ENCODE data around the gene MX1.
"Not testable (repeated sequence)": the region's sequence is repeated elsewhere in the genome, so short reads cannot be mapped to it uniquely, and the experiment has no call there.

The MX1 gene

GRCh38 chr21:41399246-41399800 lies 26.7 kb upstream of the MX1 start:
- Mint-ChIP-seq H3K27ac (no peak overlapping the region), H3K27me3 (no peaks in the 10 kb centered on the region), H3K36me3 (peaks cover 85% of the 10 kb centered on the region), H3K9me3 (no peaks in the 10 kb centered on the region), H3K4me3 (no peak overlapping the region), H3K4me1 (peaks cover 15% of the 10 kb centered on the region)
- no peak for ATAC-seq

- Mint-ChIP-seq H3K36me3 (peaks cover 86% of the 10 kb centered on the region), H3K27ac (no peak overlapping the region), H3K9me3 (no peaks in the 10 kb centered on the region), H3K4me1 (peaks cover 6% of the 10 kb centered on the region), H3K4me3 (no peak overlapping the region), H3K27me3 (no peaks in the 10 kb centered on the region)
- ATAC-seq = no peak
These were observed 23.8 kb upstream of the MX1 start for GRCh38 chr21:41402231-41402630.

- H3K27ac Mint-ChIP-seq = no peak overlapping the region
- H3K4me3 Mint-ChIP-seq = no peak overlapping the region
These were observed 23.2 kb upstream of the MX1 start for GRCh38 chr21:41402796-41403195.

GRCh38 chr21:41403331-41403730 lies 22.7 kb upstream of the MX1 start:
- Mint-ChIP-seq H3K36me3 (peaks cover 87% of the 10 kb centered on the region), H3K27ac (no peak overlapping the region), H3K4me3 (no peak overlapping the region), H3K27me3 (no peaks in the 10 kb centered on the region), H3K9me3 (no peaks in the 10 kb centered on the region), H3K4me1 (no peaks in the 10 kb centered on the region)
- ATAC-seq = no peak

More at GRCh38 chr21:41402796-41403195, 23.2 kb upstream of the MX1 start:
- no peak for ATAC-seq
- H3K36me3 Mint-ChIP-seq = peaks cover 87% of the 10 kb centered on the region
- H3K4me1 Mint-ChIP-seq = no peaks in the 10 kb centered on the region
- H3K27me3 Mint-ChIP-seq = no peaks in the 10 kb centered on the region
- H3K9me3 Mint-ChIP-seq = no peaks in the 10 kb centered on the region

- no peaks in the 10 kb centered on the region for H3K9me3 Mint-ChIP-seq
- no peak for ATAC-seq
- H3K4me1 Mint-ChIP-seq = no peaks in the 10 kb centered on the region
- no peak overlapping the region for H3K27ac Mint-ChIP-seq
- H3K27me3 Mint-ChIP-seq = no peaks in the 10 kb centered on the region
- no peak overlapping the region for H3K4me3 Mint-ChIP-seq
- peaks cover 88% of the 10 kb centered on the region for H3K36me3 Mint-ChIP-seq
These were observed 22.1 kb upstream of the MX1 start for GRCh38 chr21:41403966-41404365.

DNA sequence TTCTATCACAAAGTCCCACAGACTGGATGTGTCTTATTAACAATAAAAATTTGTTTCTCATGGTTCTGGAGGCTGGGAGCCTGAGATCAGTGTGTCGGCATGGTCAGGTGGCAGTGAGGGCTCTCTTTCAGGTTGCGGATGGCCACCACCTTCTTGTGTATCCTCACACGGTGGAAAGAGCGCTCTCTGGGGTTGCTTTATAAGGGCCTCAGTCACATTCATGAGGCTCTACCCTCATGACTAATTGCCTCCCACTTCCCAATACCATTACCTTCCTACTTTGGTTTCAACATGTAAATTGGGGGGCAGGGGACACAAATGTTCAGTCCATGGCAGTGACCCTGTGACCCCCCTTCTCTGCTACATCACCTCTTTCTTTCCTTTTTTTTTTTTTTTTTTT lies 20.7 kb upstream of the MX1 start:
- Mint-ChIP-seq H3K27me3 (no peaks in the 10 kb centered on the region), H3K36me3 (peaks cover 88% of the 10 kb centered on the region), H3K4me3 (no peak overlapping the region), H3K4me1 (no peaks in the 10 kb centered on the region), H3K27ac (no peak overlapping the region), H3K9me3 (no peaks in the 10 kb centered on the region)
- no peak for ATAC-seq

DNA sequence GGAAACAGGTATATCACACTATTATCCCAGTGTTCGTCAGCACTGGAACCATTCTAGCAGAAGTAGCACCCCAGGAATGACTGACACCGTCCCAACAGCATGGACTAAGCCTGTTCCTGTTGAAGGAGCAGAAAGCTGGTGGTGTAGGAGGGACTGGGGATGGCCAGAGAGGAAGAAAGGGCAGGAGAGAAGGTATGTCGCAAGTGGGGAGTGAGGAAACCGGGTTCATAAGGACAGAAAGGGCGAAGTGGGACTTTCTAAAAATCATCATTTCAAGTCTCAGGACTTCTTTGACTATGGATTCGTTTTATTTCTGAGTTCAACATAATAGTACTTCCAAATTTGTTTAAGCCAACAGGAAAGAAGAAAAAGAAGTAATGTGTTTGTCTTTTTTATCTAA lies 19.7 kb upstream of the MX1 start:
- Mint-ChIP-seq H3K36me3 (peaks cover 88% of the 10 kb centered on the region), H3K27me3 (no peaks in the 10 kb centered on the region), H3K9me3 (peaks cover 6% of the 10 kb centered on the region), H3K4me3 (no peak overlapping the region), H3K4me1 (no peaks in the 10 kb centered on the region), H3K27ac (no peak overlapping the region)
- no peak for ATAC-seq

GRCh38 chr21:41407541-41408460 lies 18.2 kb upstream of the MX1 start:
- ATAC-seq = no peak

GRCh38 chr21:41410361-41410760 lies 15.7 kb upstream of the MX1 start:
- no peak overlapping the region for H3K27ac Mint-ChIP-seq
- H3K27me3 Mint-ChIP-seq = no peaks in the 10 kb centered on the region
- H3K4me3 Mint-ChIP-seq = no peak overlapping the region
- peaks cover 15% of the 10 kb centered on the region for H3K9me3 Mint-ChIP-seq
- ATAC-seq = no peak
- H3K36me3 Mint-ChIP-seq = peaks cover 63% of the 10 kb centered on the region
- no peaks in the 10 kb centered on the region for H3K4me1 Mint-ChIP-seq

More at GRCh38 chr21:41407541-41408460, 18.2 kb upstream of the MX1 start:
- Mint-ChIP-seq H3K4me1 (no peaks in the 10 kb centered on the region), H3K36me3 (peaks cover 76% of the 10 kb centered on the region), H3K27me3 (no peaks in the 10 kb centered on the region), H3K9me3 (peaks cover 6% of the 10 kb centered on the region), H3K4me3 (no peak overlapping the region), H3K27ac (no peak overlapping the region)

DNA sequence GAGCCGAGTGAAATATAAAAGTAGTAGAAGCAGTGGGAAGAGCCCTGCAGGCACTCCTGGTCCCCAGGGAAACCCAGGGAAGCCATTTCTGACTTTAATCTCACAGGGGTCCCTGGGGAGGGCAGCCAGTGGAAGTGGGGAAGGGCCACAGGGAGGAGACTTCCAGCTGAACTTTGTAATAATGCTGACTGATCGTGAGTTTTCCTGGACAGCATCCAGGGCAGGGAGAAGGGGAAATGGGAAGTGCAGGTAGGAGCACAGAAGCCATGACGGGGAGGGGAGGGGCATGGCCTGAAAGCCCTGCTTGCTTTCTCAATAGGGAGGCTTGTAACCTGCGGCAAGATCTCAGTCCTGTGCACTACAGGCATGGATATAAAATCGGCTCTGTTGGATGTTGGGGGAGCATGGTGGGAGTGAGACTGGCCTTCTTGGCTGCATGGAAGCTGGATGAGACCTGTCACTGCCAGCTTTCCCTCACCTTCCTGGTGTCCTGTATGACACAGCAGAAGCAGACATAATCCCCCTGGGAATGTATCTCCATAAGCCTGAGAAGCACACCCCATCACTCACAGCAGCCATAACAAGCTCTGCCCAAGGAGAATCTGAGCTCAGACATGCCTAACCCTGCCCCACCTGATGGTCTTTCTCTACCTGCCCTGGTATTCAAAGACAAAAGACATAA lies 15.1 kb upstream of the MX1 start:
- Mint-ChIP-seq H3K27ac (no peak overlapping the region), H3K9me3 (peaks cover 15% of the 10 kb centered on the region), H3K36me3 (peaks cover 58% of the 10 kb centered on the region), H3K27me3 (no peaks in the 10 kb centered on the region), H3K4me1 (no peaks in the 10 kb centered on the region), H3K4me3 (no peak overlapping the region)
- no peak for ATAC-seq

- Mint-ChIP-seq H3K27ac (no peak overlapping the region), H3K27me3 (no peaks in the 10 kb centered on the region), H3K9me3 (peaks cover 15% of the 10 kb centered on the region), H3K4me1 (no peaks in the 10 kb centered on the region), H3K36me3 (peaks cover 52% of the 10 kb centered on the region), H3K4me3 (no peak overlapping the region)
- ATAC-seq = no peak
These were observed 14.5 kb upstream of the MX1 start for GRCh38 chr21:41411449-41412089.

DNA sequence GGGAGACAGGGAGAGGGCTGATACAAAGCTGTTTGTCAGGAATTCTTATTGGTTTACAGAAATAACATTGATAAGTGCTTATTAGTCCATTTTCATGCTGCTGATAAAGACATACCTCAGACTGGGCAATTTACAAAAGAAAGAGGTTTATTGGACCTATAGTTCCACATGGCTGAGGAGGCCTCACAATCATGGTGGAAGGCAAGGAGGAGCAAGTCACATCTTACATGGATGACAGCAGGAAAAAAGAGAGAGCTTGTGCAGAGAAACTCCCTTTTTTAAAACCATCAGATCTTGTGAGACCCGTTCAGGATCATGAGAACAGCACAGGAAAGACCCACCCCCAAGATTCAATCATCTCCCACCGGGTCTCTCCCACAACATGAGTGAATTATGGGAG lies 8.5 kb upstream of the MX1 start:
- peaks cover 13% of the 10 kb centered on the region for H3K9me3 Mint-ChIP-seq

DNA sequence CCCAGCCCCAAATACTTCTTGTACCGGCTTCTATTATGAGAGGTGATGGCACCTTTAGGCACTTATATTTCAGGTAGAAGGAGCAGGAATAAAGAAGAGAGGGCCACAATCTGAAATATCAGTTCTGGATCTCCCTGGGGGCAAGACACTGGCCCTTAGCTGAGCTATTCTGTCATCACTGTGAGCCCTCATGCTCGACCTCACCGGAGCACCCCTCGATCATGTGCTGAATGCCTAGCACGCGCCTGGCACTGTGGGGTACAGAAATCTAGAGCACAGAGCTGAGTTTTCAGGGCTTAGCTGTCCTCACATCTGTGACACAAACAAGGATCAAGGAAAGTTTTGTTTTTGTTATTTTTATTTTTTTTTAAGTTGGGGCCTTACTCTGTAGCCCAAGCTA lies 7.6 kb upstream of the MX1 start:
- Mint-ChIP-seq H3K4me3 (no peak overlapping the region), H3K27ac (peak overlapping the region; percentile 59)
- ATAC-seq = no peak

More for the DNA sequence above, 8.5 kb upstream of the MX1 start:
- H3K4me1 Mint-ChIP-seq = peaks cover 25% of the 10 kb centered on the region
- H3K4me3 Mint-ChIP-seq, H3K27me3 Mint-ChIP-seq, H3K36me3 Mint-ChIP-seq, H3K27ac Mint-ChIP-seq, ATAC-seq: not testable (repeated sequence)

GRCh38 chr21:41418956-41419680 lies 6.9 kb upstream of the MX1 start:
- ATAC-seq = no peak
- H3K4me3 Mint-ChIP-seq = no peak overlapping the region
- peaks cover 42% of the 10 kb centered on the region for H3K4me1 Mint-ChIP-seq
- H3K9me3 Mint-ChIP-seq = peaks cover 5% of the 10 kb centered on the region
- peaks cover 1% of the 10 kb centered on the region for H3K36me3 Mint-ChIP-seq
- peak overlapping the region; percentile 59 for H3K27ac Mint-ChIP-seq
- no peaks in the 10 kb centered on the region for H3K27me3 Mint-ChIP-seq

More for the DNA sequence above, 7.6 kb upstream of the MX1 start:
- Mint-ChIP-seq H3K36me3 (peaks cover 6% of the 10 kb centered on the region), H3K27me3 (no peaks in the 10 kb centered on the region), H3K4me1 (peaks cover 34% of the 10 kb centered on the region), H3K9me3 (peaks cover 8% of the 10 kb centered on the region)
